Rectal smooth muscle tissue (tissue), 1 donor: ENCODE results near the gene VAV2.

Experiments
- H3K27ac ChIP-seq: one replicate; pipeline ENCODE4 v1.7.0; 2013; ENCODE audit warnings: low read depth, low read length, inconsistent platforms
- H3K27me3 ChIP-seq: one replicate; pipeline ENCODE4 v1.7.0; 2013; ENCODE audit warnings: low read length; ENCODE audit not compliant: control insufficient read depth, insufficient read depth
- H3K36me3 ChIP-seq: one replicate; pipeline ENCODE4 v1.7.0; 2013; ENCODE audit warnings: low read length; ENCODE audit not compliant: control insufficient read depth, insufficient read depth
- H3K4me1 ChIP-seq: one replicate; pipeline ENCODE4 v1.7.0; 2013; ENCODE audit warnings: low read length; ENCODE audit not compliant: control insufficient read depth, insufficient read depth
- H3K4me3 ChIP-seq: one replicate; pipeline ENCODE4 v1.7.0; 2013; ENCODE audit warnings: low read length
- H3K9ac ChIP-seq: one replicate; pipeline ENCODE4 v1.7.0; 2013; ENCODE audit warnings: low read length

Gene VAV2

GRCh38 chr9:133837627-133838597, 154.2 kb downstream of the VAV2 start:
- no peak overlapping the region for H3K27ac ChIP-seq
- no peak overlapping the region for H3K4me3 ChIP-seq
- H3K27me3 ChIP-seq: no peaks in the 10 kb centered on the region
- no peak overlapping the region for H3K9ac ChIP-seq
- H3K36me3 ChIP-seq: no peaks in the 10 kb centered on the region
- no peaks in the 10 kb centered on the region for H3K4me1 ChIP-seq

- Histone ChIP-seq H3K9ac (no peak overlapping the region), H3K27ac (no peak overlapping the region), H3K4me3 (no peak overlapping the region), H3K36me3 (no peaks in the 10 kb centered on the region), H3K27me3 (no peaks in the 10 kb centered on the region), H3K4me1 (no peaks in the 10 kb centered on the region)
Observed at GRCh38 chr9:133836818-133837217, 155.3 kb downstream of the VAV2 start.

- no peak overlapping the region for H3K4me3 ChIP-seq
- H3K27me3 ChIP-seq: no peaks in the 10 kb centered on the region
- H3K9ac ChIP-seq: no peak overlapping the region
- no peaks in the 10 kb centered on the region for H3K36me3 ChIP-seq
- no peaks in the 10 kb centered on the region for H3K4me1 ChIP-seq
- no peak overlapping the region for H3K27ac ChIP-seq
Observed at GRCh38 chr9:133836001-133836758, 155.9 kb downstream of the VAV2 start.

GRCh38 chr9:133835262-133835901, 156.7 kb downstream of the VAV2 start:
- Histone ChIP-seq H3K27me3 (no peaks in the 10 kb centered on the region), H3K27ac (no peak overlapping the region)

GRCh38 chr9:133834080-133834976, 157.8 kb downstream of the VAV2 start:
- no peaks in the 10 kb centered on the region for H3K36me3 ChIP-seq
- H3K4me1 ChIP-seq: no peaks in the 10 kb centered on the region
- H3K4me3 ChIP-seq: no peak overlapping the region
- no peaks in the 10 kb centered on the region for H3K27me3 ChIP-seq
- no peak overlapping the region for H3K9ac ChIP-seq
- no peak overlapping the region for H3K27ac ChIP-seq

More at GRCh38 chr9:133835262-133835901, 156.7 kb downstream of the VAV2 start:
- no peak overlapping the region for H3K9ac ChIP-seq
- H3K4me3 ChIP-seq: no peak overlapping the region
- H3K4me1 ChIP-seq: no peaks in the 10 kb centered on the region
- H3K36me3 ChIP-seq: no peaks in the 10 kb centered on the region

- Histone ChIP-seq H3K4me1 (no peaks in the 10 kb centered on the region), H3K4me3 (no peak overlapping the region), H3K9ac (no peak overlapping the region), H3K36me3 (no peaks in the 10 kb centered on the region), H3K27me3 (no peaks in the 10 kb centered on the region), H3K27ac (no peak overlapping the region)
Observed at GRCh38 chr9:133833388-133834025, 158.6 kb downstream of the VAV2 start.

GRCh38 chr9:133832877-133833276, 159.2 kb downstream of the VAV2 start:
- no peak overlapping the region for H3K27ac ChIP-seq
- no peak overlapping the region for H3K4me3 ChIP-seq
- no peak overlapping the region for H3K9ac ChIP-seq
- no peaks in the 10 kb centered on the region for H3K27me3 ChIP-seq
- H3K4me1 ChIP-seq: no peaks in the 10 kb centered on the region
- no peaks in the 10 kb centered on the region for H3K36me3 ChIP-seq

GRCh38 chr9:133830711-133831110, 161.4 kb downstream of the VAV2 start:
- Histone ChIP-seq H3K9ac (no peak overlapping the region), H3K27ac (no peak overlapping the region), H3K27me3 (no peaks in the 10 kb centered on the region), H3K4me3 (no peak overlapping the region), H3K4me1 (no peaks in the 10 kb centered on the region), H3K36me3 (no peaks in the 10 kb centered on the region)

GRCh38 chr9:133830310-133830709, 161.8 kb downstream of the VAV2 start:
- Histone ChIP-seq H3K9ac (no peak overlapping the region), H3K36me3 (no peaks in the 10 kb centered on the region), H3K4me1 (no peaks in the 10 kb centered on the region), H3K27me3 (no peaks in the 10 kb centered on the region), H3K4me3 (no peak overlapping the region), H3K27ac (no peak overlapping the region)

- H3K27ac ChIP-seq: no peak overlapping the region
- H3K36me3 ChIP-seq: no peaks in the 10 kb centered on the region
- no peak overlapping the region for H3K4me3 ChIP-seq
- H3K4me1 ChIP-seq: no peaks in the 10 kb centered on the region
- H3K9ac ChIP-seq: no peak overlapping the region
- H3K27me3 ChIP-seq: no peaks in the 10 kb centered on the region
Observed at GRCh38 chr9:133828338-133828997, 163.7 kb downstream of the VAV2 start.
